Pancreas (tissue), 10 donors: ENCODE results near the gene ECT2. TPM values are rescaled to one million over a fixed set of nuclear protein-coding genes. Genes with fewer than 3 reads are reported as not detected.

ENCODE experiments used
- ATAC-seq, 4 donors: fragments of 200-7000 bp; cut with Tn5 transposase; one replicate each; pipeline versions ENCODE4 v1.8.0 to v1.9.1; 2020; ENCODE audit warnings: mild to moderate bottlenecking in 4 of 4, moderate library complexity in 4 of 4
- DNase-seq, 6 donors: peaks; one replicate each; pipeline ENCODE4 v3.0.0-alpha.2; 2020
- FAIRE-seq: peaks from 2 replicates; lab custom pipeline; 2012; peaks lifted over from hg19 to GRCh38; lab: Jason Lieb, UNC
- H3K27ac ChIP-seq, 4 donors: fragments of 200-600 bp; sonication (generic); 1 replicate in 3 of 4; 2 replicates in 1 of 4; pipeline versions ENCODE4 v1.5.0 to v1.8.0; 2020
- H3K27me3 ChIP-seq, 4 donors: fragments of 200-600 bp; one replicate each; pipeline ENCODE4 v1.8.0; 2021
- H3K36me3 ChIP-seq, 3 donors: fragments of 200-600 bp; sonication (generic) in 1 of 3; one replicate each; pipeline versions ENCODE4 v1.5.0 to v1.8.0; 2020 to 2021
- H3K4me1 ChIP-seq, 3 donors: fragments of 200-600 bp; one replicate each; pipeline ENCODE4 v1.8.0; 2021
- H3K4me3 ChIP-seq, 4 donors: fragments of 200-600 bp; sonication (generic) in 2 of 4; one replicate each; pipeline versions ENCODE4 v1.5.0 to v1.8.0; 2020 to 2021
- H3K9me3 ChIP-seq, 4 donors: fragments of 200-600 bp; one replicate each; pipeline ENCODE4 v1.8.0; 2021
- CTCF ChIP-seq, 4 donors: fragments of 200-600 bp; sonication (generic) in 3 of 4; IDR thresholded peaks; one replicate each; pipeline versions ENCODE4 v1.5.0 to v1.8.0; 2021; ENCODE audit warnings: antibody characterized with exemption in 4 of 4
- WGBS, 2 donors: extraction: QIAGEN DNeasy Blood & Tissue Kit; methylation state at CpG; one replicate each; pipeline ENCODE4 v1.1.7; 2013; 5-methylcytosine and 5-hydroxymethylcytosine counted together
- intact Hi-C, 3 donors: fragments of 100-400 bp; cut with DNase I; formaldehyde crosslinking; loops; one replicate each; pipeline versions ENCODE4 v1.11.1 to v1.14.2; 2022
- polyA plus RNA-seq, 2 donors: library from polyadenylated mRNA; stranded (reverse); fragments of 200-250 nt; gene quantifications; one replicate each; pipeline ENCODE4 v1.2.3, GENCODE V29; 2013
- total RNA-seq, 6 donors: library from RNA; stranded (reverse); fragmentation: NEBNext Ultra II Directional in 4 of 6; extraction: Animal tissue kit (Norgen Biotek cat#: 25700) in 4 of 6; gene quantifications; one replicate each; pipeline versions ENCODE4 v1.2.1 to v1.2.4, GENCODE V29; 2021 to 2023
- donor health status: healthy with polysubstance abuse.
- donor health status: DM: no; HTN: no; CAD: no; lungs with moderate emphysema.
- donor health status: DM: no; HTN: no; CAD: no.
- donor health status: control.
- donor health status: control.
- donor health status: Bipolar disorder and iron deficiency.
- donor health status: DM: yes; HTN: yes; CAD: no.
- donor health status: DM: no; HTN: no; CAD: no.
- donor health status: DM: no; HTN: no; CAD: no.
- donor health status: DM: yes; HTN: yes; CAD: no.

Gene ECT2
- total and polyA plus RNA-seq, 8 donors = 0.74 to 7.0 (median 2.2) TPM

- TF ChIP-seq CTCF (IDR thresholded peaks at IDR 0.05) = no peak
- ATAC-seq (no peak), DNase-seq (no peak), FAIRE-seq (no peak)
- Histone ChIP-seq H3K36me3 (no peaks in the 10 kb centered on the region), H3K4me3 (no peak overlapping the region), H3K27ac (no peak overlapping the region), H3K27me3 (no peaks in the 10 kb centered on the region), H3K4me1 (peaks cover 0 to 5% (median 0%) of the 10 kb centered on the region in 3 donors), H3K9me3 (no peaks in the 10 kb centered on the region)
- intact Hi-C loops = no loop called here
Measured at GRCh38 chr3:172847292-172847691, 96.8 kb downstream of the ECT2 start.

- intact Hi-C loops = no loop called here
- Histone ChIP-seq H3K27ac (no peak overlapping the region), H3K27me3 (no peaks in the 10 kb centered on the region), H3K4me3 (no peak overlapping the region), H3K9me3 (no peaks in the 10 kb centered on the region), H3K36me3 (no peaks in the 10 kb centered on the region), H3K4me1 (peaks cover 0 to 5% (median 0%) of the 10 kb centered on the region in 3 donors)
- no peak for FAIRE-seq
- no peak for TF ChIP-seq CTCF (IDR thresholded peaks at IDR 0.05)
- 45 to 59% methylated on average over 1 of the region's 1 CpG for WGBS, 2 donors
- ATAC-seq = no peak
- DNase-seq = no peak
Measured at GRCh38 chr3:172848910-172849309, 98.4 kb downstream of the ECT2 start.

DNA sequence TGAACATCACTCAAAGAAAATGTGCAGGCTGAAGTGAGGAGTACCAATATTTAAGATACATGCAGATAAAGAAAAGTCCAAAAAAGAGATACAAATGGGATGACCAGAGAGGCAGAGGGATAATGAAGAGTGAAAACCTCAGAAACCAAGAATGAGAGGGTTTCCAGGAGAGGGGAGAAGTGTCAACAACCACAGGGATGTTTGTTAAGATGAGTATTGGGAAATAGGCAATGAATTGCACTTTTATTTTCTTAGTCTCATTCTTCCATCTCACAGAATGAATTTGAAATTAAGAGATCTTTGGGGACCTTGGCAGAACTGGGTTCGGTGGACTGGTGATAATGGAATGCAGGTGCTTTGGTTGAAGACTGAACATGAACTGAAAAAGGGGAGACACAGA, 102.5 kb downstream of the ECT2 start:
- DNase-seq (no peak), ATAC-seq (no peak), FAIRE-seq (no peak)
- Histone ChIP-seq H3K36me3 (no peaks in the 10 kb centered on the region), H3K4me3 (no peak overlapping the region), H3K27me3 (no peaks in the 10 kb centered on the region), H3K27ac (no peak overlapping the region), H3K9me3 (no peaks in the 10 kb centered on the region), H3K4me1 (peaks cover 0 to 15% (median 9%) of the 10 kb centered on the region in 3 donors)
- 54 to 77% methylated on average over 1 of the region's 1 CpG for WGBS, 2 donors
- no peak for TF ChIP-seq CTCF (IDR thresholded peaks at IDR 0.05)
- intact Hi-C loops = no loop called here

GRCh38 chr3:172853921-172854666, 103.6 kb downstream of the ECT2 start:
- FAIRE-seq (no peak), DNase-seq (no peak), ATAC-seq (no peak)
- Histone ChIP-seq H3K36me3 (no peaks in the 10 kb centered on the region), H3K9me3 (no peaks in the 10 kb centered on the region), H3K27me3 (no peaks in the 10 kb centered on the region), H3K4me1 (peaks cover 0 to 22% (median 11%) of the 10 kb centered on the region in 3 donors), H3K27ac (no peak overlapping the region), H3K4me3 (no peak overlapping the region)
- intact Hi-C loops = no loop called here
- WGBS, 2 donors = 55 to 68% methylated on average over 3 of the region's 3 CpGs
- no peak for TF ChIP-seq CTCF (IDR thresholded peaks at IDR 0.05)

DNA sequence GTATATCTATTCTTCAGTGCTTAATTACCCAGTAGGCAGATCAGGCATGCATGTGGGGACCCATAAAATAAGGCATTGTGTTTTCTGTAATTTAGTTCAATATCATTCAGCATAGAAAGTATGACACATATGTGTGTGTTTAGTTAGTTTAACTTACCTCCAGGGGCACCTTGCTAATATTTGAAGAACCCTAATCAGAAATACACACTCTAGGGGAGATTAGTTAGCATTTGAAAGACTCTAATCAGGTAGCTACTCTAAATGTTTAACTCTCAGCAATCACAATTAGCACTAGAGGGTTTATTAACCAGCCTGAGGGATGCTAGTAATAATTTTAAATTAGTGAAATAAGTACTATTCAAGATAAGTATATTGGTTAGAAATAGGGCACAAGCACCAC, 104.5 kb downstream of the ECT2 start:
- FAIRE-seq (no peak), DNase-seq (no peak), ATAC-seq (no peak)
- Histone ChIP-seq H3K9me3 (no peaks in the 10 kb centered on the region), H3K27ac (no peak overlapping the region), H3K36me3 (no peaks in the 10 kb centered on the region), H3K27me3 (no peaks in the 10 kb centered on the region), H3K4me3 (no peak overlapping the region), H3K4me1 (peaks cover 0 to 22% (median 11%) of the 10 kb centered on the region in 3 donors)
- no peak for TF ChIP-seq CTCF (IDR thresholded peaks at IDR 0.05)
- intact Hi-C loops = no loop called here
